Esophagus mucosa (tissue), 1 donor: ENCODE data around the gene TLE3. TPM values are rescaled to one million over a fixed set of nuclear protein-coding genes. Genes with fewer than 3 reads are reported as not detected.
"Not testable (repeated sequence)": the region's sequence is repeated elsewhere in the genome, so short reads cannot be mapped to it uniquely, and the experiment has no call there.

Experiments used
- ATAC-seq: fragments of 200-7000 bp; cut with Tn5 transposase; one replicate; pipeline ENCODE4 v1.9.1; 2020
- total RNA-seq: library from RNA; stranded (reverse); gene quantifications from one replicate; pipeline ENCODE4 v1.2.4, GENCODE V29; 2023
- donor health status: DM: yes; HTN: yes; CAD: no.

The TLE3 gene
- total RNA-seq: 46.3 TPM

DNA sequence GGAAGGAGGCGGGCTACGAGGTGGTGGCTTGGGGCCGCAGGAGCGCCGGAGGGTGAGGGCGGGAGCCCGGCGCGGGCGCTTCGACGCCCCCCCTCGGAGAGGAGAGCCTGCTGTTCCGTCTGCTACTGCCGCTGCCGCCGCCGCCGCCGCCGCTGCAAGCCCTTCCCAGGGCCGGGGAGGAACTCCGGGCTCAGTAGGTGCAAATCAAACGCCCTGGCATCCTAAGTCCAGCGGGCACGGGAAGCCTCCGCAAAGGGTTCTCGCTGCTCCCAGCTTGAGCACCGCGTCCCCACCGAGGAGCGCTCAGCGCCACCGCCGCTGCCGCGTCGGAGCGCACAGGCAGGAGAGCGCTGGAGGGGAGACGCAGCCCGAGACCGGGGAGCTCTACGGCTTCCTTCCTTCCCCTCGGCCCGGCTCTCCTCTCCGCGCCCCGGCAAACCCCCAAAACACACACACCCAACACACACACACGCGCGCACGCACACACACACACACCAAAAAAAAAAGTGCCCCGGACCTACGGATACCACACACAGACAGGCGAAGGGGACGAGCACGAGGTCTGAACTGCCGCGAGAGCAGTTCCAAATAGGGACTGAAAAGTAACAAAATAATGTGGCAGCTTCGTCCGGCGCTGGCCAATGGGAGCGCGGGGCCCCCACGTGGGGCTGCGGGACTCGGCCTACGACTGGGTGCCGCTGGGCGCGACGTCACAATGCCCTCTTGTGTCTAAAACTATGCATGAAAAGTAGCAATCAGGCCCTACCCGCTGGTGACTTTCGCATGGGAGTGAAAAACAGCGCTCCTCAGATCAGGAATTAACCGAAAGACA, at the start of gene TLE3:
Gene TLE3, minus strand, starts transcription at position 597 of the 832 bp plus-strand sequence. CDS start 1,119 bp downstream, outside the sequence.
- ATAC-seq: peak; percentile 68

DNA sequence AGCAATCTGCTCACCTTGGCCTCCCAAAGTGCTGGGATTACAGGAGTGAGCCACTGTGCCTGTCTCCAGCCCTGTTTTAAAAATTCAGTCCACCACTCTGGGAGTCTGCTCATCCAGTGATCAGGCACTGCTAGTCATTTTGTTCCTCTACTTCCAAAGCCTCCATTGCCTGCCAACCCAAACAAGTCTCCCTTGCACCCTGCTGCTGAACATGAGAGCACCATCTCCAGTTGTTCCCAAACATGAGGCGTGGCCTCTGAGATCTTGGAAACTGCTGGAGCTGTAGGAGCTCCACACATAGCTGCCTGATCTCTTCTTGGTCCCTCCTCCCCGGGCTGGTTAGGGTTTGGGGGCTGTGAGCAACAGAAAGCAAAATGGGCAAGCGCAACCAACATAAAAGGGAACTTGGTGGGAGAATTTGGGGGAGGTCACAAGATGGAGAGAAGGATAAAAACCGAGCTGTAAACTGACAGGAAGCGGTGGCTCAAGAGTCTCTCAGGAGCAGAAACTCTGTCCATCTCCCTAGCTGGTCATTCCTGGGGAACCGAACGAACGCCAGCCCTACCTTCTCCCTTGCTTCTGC, 49.6 kb upstream of the TLE3 start:
- ATAC-seq: no peak

DNA sequence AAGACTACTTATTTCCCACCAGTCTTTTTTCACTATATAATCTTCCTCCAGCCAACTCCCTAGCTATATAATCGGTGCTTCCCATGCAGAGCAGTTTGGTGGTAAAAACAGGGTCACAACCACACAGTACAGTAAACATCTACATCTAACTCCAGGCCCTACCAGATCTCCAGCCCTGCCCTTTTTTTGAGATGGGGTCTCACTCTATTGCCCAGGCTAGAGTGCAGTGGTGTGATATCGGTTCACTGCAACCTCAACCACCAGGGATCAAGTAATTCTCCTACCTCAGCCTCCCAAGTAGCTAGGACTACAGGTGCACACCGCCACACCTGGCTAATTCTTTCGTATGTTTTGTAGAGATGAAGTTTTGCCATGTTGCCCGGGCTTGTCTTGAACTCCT, 49.1 kb upstream of the TLE3 start:
- no peak for ATAC-seq

DNA sequence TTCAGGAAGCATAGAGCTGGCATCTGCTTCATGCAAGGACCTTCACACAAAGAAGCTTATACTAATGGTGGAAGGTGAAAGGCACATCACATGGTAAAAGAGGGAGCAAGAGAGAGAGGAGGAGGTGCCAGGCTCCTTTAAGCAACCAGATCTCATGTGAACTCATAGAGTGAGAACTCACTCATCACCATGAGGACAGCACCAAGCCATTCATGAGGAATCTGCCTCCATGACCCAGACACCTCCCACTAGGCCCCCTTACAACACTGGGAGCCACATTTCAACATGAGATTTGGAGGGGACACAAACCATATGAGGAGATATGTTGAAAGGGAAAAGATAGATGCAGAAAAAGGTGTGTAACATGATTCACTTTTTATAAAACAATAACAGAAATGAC, 48.4 kb upstream of the TLE3 start:
- no peak for ATAC-seq

DNA sequence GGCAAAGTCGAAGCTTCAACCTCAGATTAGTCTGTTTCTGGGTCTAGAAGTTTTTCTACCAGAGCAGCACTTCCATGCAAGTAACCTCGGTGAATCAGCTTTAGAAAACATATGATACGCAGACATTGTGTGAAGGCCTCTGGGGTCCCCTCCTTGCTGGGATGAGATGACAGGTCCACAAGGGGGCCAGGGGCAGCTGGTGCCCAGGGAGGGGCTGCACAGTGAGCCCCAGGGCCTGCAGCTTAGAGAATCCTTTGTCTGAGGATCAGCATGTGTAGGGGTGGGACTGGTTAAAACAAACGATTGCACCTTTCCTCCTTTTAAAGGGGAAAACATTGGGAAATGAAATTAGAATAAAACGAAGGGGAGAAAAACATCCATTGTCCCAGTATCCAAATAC, 47.5 kb upstream of the TLE3 start:
- ATAC-seq: no peak

DNA sequence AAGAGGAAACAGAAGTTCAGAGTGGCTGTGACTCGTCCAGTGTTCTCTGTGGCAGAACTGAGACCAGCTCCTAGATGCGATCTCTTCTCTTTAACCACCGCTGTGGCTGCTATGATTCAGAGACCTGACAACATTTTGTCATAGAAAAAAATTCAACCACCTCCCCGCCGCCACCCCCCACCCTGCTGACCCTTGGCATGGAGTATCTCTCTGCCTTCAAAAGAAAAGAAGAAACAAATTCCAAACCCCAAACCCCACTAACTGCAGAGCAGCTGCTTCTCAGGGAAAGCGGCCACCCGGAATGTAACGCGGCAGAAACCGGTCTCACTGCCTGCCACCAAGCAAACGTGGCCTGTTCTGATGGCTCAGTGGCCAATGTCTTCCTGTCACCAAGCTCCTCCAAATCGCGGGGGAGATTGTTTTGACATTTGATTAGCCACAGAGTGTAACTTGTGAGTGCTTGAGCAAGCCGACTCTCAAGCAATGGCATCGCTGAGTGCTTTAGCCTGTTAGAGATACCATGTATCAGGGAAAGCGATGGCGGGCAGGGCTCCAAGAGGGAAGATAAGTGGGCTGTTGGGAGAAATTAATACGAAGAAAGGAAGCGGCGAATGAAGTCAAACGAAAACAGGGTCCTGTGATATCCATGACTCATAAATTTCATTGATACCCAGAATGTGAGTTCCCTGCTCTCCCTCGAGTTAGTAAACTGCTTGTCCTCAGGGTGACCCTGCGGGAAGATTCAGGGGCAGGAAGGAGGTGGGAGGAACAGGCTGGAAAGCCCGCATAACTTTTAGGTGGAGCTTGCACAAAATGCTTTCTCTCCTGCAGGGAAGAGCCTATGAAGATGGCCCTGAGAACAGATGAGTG, 44.8 kb upstream of the TLE3 start:
- ATAC-seq: peak; percentile 29

DNA sequence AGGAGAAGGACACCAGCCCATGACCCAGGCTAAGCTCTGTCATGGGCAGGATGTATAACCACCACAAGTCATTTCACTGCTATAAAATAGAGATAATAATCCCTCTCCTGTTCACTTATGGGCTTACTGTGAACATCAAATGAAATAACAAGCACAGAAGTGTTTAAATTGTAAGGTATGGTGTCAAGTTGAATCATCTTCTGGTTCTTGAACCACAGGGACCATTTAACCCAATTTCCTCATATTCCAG, 44.3 kb upstream of the TLE3 start:
- peak; percentile 7 for ATAC-seq

DNA sequence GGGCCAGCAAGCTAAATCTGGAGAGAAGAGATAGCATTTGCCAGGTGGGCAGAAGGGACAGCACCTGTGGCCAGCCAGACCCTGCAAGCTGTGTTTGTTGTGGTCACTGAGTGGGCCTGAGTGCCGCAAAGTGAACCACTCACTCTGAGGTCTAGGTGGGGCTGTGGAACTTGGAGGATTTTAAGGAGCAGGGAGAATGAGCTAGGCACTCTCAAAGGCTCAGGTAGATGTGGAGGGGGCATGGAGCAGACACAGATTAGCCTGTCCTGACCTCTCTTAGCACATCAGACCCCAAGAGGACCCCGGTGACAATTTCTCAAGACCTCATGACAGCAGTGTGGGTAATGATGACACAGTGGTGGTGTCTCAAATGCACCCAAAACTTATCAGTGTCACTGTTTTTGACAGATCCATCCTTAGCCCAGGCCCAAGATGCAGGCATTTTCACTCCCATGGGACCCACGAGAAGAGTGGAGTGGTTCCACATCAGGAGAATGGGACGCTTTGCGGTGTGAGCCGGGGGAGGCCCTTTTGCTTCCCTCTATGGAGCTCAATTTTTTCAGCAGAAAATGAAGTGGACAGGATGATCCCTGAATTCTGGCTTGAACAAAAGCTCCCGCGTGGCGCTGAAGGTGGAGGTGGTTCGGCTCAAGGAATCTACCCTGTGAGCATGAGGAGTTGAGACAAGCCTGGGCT, 43.8 kb upstream of the TLE3 start:
- no peak for ATAC-seq

DNA sequence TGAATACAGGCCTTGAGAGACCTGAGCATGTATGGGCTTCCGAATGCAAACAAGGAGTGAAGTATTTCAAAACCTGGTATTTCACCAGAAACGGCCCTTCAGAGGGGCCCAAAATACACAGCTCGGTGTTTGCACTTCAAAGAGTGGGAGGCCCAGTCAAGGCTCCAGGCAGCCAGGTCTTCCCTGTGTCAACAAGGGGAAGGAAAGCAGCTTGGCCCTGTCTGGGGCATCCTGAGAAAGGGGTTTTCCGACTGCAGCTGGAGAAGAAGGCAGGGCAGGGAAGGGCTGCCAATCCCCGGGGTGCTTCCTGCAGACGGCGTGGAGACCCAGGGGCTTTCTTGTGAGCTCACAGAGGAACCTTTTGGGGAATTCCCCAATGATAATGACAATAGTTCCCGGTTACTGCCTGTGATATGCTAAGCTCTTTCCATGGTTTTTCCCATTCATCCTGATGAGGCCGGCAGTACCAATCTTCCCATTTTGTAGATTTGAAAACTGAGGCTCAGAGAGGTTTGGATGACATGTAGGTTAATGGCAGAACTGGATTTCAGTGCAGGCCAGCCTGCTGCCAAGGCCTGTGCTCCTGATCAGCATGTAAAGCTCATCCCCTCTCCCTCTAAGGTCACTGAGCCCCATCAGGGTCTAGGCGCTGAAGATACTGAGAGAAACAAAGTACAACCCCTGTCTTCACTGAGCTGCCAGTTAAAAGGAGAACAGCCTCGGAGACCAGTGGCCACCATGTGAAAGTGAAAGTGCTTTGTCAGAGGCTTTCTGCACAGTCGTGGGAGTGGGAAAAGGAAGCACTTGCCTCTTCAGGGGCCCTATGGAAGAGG, 43.0 kb upstream of the TLE3 start:
- no peak for ATAC-seq

DNA sequence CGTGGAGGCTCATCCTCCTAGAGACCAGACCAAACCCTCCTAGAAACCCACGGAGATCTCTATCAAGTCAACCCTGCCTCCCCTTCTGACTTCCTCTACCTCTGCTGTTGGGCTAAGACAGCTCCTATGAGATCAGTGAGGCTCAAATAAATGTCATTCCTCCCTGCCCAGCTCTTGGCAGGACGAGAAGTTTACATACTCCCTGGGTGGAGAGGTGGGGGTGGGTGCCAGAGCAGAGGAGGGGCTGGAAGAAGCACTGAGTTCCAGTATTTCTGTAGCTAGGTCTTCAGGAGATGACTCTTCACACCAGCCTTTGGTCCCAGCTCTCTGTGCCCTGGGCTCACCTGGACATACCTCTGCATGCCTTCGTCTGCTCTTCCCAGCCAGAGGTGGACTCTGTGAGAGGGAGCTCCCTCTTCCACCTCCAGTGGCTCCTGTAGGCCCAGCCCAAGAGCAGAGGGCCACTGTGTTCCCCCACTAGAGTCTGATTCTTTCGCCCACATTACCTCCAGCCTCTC, 42.4 kb upstream of the TLE3 start:
- no peak for ATAC-seq

DNA sequence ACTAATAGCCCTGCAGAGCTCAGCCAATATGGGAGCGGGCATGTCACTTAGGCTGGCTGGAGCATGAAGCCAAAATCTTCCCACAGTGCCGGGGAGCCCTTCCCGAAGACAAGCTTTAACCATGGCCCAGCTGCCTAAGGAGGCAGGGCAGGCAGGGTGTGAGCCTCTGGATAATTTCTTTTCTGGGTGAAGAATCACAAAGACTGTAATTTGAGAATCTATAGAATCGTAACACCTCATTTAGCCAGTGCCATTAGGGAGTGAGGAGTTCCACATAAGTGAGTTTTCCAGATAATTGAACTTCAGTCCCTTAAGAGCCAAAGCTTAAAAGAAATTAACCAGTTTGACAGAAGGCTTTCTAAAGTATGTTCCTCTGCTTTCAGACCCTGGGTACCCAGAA, 40.2 kb upstream of the TLE3 start:
- no peak for ATAC-seq

DNA sequence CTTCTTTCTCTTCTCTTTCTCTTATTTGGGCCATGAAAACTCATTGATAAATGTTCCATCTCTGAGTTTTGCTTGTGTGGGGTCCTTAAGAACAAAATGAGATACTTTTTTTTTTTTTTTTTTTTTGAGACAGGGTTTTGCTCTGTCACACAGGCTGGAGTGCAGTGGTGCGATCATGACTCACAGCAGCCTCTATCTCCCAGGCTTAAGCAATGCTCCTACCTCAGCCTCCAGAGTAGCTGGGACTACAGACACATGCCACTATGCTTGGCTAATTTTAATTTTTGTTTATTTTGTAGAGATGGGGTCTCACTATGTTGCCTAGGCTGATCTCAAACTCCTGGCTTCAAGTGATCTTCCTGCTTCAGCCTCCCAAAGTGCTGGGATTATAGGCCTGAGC, 39.3 kb upstream of the TLE3 start:
- not testable (repeated sequence) for ATAC-seq

DNA sequence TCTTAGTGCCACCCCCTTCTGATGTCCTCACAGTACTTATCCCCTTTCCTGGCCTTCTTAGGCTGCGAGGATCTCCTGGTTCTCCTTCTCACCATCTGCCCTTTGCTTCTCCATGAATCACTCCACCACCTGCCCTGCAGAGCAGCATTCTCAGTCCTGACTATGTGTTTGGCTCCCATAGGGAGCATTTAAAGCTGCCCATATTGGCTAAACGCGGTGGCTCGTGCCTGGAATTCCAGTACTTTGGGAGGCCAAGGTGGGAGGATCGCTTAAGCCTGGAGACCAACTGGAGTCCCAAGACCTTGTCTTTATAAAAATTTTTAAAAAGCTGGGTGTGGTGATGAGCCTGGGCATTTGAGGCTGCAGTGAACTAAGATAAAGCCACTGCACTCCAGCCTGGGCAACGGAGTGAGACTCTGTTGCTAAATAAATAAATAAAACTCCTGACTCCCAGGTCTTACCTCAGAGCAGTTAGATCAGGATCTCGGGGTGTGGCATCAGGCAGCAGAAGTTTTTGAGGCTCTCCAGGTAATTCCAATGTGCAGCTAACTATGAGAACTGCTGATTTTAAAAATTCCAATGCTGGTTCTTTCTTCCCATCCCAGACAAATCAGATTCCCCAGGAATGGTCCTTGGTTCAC, 36.2 kb upstream of the TLE3 start:
- no peak for ATAC-seq

DNA sequence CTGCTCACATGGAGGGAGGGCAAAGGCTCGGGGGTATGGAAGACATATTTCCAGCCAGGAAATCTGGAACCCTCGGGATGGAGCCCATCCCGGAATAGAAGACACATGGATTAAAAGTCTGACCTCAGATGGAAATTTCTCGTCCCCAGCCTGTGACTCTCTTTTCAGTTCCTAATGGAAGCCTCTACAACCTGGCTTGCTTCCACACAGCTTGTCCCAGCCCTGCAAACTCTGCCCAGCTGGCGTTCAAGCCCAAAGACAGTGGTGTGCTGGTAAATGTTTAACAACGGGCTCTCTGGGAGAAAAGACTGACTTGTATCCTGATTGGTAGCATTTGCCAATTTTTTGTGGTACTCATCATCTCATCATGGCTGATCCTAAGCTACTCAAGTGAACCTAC, 35.6 kb upstream of the TLE3 start:
- no peak for ATAC-seq

DNA sequence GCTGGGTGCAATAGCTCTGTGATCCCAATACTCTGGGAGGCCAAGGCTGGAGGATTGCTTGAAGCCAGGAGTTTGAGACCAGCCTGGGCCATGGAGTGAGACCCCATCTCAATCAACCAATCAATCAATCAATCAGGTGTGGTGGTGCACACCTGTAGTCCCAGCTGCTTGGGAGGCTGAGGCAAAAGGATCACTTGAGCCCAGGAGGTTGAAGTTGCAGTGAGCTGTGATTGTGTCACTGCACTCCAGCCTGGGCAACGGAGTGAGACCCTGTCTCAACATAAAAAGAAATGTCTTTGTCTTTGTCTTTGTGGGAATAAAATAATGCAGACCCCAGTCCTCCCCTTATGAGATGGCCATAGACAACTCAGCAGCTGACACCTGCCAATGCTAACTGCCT, 34.9 kb upstream of the TLE3 start:
- ATAC-seq: no peak

DNA sequence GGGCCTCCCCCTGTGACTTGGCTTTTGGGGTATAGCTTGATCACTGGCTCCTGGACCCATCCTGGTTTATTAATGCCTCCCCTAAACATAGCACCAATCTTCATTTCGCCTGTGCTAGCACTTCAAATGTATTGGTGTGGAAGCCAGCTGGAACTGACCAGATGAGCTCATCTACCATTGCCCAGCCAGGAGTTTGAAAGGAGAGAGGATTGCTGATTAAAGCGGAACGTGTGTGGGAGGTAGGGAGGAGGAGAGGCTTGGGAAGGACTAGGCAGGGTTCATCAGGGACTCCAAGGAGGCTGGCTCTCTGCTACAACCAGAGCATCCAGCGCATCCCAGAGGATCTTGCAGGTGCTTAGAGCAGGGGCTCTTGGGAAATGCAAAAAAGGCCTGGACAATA, 34.4 kb upstream of the TLE3 start:
- no peak for ATAC-seq

DNA sequence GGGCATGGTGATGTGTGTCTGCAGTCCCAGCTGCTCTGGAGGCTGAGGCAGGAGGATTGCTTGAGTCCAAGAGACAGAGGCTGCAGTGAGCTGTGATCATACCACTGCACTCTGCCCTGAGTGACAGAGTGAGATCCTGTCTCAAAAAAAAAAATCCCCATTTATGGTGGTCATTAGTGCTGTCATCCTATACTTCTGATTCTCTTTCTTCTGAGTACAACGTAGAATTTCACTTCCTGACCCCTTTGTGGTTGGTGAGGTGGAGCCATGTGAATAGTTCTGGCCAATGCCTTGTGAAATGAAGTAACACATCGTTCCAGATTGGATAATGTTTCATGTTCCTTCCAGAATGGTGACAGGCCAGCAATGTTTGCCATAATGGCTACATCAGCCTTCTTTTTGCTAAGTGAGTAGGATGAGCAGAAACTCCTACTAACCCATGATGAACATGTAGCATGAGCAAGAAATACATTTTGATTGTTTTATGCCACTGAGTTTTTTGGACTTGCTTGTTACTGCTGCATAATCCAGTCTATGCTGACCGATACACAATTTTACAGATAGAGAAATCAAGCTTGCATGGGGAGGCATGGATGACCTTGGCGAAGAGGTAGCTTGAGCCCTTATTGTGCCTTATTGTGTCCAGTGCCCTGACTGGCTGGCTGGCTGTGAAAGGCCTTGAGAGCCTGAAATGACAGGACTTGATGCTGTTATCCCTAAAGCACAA, 30.9 kb upstream of the TLE3 start:
- no peak for ATAC-seq

DNA sequence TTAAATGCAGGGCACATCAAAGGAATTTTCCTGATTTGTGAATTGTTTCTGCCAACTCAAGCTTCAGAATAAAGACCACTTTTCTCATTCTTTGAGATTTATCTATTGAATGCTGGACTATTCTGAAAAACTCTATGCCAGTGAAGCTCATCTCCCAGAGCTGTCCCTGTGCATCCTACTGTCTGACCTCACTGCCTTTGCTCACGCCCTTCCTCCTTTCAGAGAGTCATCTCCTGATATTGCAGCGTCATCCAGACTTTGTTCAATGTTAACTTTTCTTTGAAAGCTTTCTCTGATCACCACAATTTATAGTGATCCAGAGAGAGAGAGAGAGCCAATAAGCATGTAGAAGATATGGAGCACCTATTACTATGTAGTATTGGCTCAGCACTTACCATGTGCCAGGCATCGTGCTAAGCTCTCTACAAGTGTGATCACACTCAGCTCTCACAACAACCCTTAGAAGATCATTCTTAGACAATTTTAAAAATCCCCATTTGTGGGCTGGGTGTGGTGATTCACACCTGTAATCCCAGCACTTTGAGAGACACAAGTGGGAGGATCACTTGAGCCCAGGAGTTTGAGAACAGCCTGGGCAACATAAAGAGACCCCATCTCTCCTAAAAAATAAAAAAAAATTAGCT, 30.2 kb upstream of the TLE3 start:
- ATAC-seq: no peak

DNA sequence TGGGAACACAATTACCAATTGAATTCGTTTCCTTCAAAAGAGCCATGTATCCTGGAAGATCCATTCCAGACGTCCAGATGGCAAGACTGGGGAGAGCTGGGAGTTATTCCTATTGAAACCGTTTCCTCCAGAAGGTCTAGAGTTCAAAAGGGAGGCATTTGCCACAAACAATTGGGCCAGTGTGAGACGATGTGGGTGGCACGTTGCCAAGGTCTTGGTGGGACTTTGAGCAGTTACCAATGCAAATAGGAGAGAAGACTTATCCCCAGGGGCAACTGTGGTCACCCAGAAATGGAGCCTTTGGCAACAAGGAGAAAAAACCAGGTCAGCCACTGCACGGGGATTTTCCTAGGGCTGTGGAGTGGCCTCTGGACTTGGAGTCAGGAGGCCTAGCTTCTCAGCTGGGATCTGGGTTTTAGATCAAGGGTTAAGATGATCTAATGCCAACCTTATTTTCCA, 29.6 kb upstream of the TLE3 start:
- no peak for ATAC-seq

DNA sequence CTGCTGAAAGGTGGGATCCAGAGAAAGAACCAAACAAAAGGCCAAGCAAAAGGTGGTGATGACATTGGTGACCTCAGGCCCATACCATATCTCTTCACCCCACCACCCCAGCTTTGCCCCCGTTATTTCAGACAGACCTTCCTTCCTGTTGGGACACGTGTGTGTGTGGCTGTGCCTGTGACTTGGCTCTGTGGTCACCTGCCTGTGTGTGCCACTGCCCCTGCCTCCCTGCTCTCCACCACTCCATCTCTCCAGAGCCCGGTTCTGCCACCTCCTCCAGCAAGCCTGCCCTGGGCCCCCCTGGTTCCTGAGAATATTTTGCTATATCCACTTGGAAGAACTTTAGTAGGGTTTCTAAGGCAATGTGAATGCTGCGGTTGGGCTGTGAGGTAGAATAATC, 28.6 kb upstream of the TLE3 start:
- ATAC-seq: no peak
